ENCODE data around the gene PGM2.
A peak's percentile ranks its signal among the peaks of the same experiment; 100 is the strongest.

PGM2 gene

GRCh38 chr4:37860266-37860665, 33.8 kb downstream of the PGM2 start:
- no peak overlapping the region for H3K4me3 Mint-ChIP-seq
- H3K27ac Mint-ChIP-seq: no peak overlapping the region
- no peaks in the 10 kb centered on the region for H3K9me3 Mint-ChIP-seq
- H3K27me3 Mint-ChIP-seq (ENCODE audit: low read depth): no peaks in the 10 kb centered on the region
- peaks cover 18% of the 10 kb centered on the region for H3K36me3 Mint-ChIP-seq (ENCODE audit: low read depth)
- H3K4me1 Mint-ChIP-seq (ENCODE audit: low read depth): no peaks in the 10 kb centered on the region

- no peak overlapping the region for H3K4me3 Mint-ChIP-seq
- no peak overlapping the region for H3K27ac Mint-ChIP-seq
- no peaks in the 10 kb centered on the region for H3K9me3 Mint-ChIP-seq
- H3K36me3 Mint-ChIP-seq (ENCODE audit: low read depth): peaks cover 29% of the 10 kb centered on the region
- no peaks in the 10 kb centered on the region for H3K27me3 Mint-ChIP-seq (ENCODE audit: low read depth)
- no peaks in the 10 kb centered on the region for H3K4me1 Mint-ChIP-seq (ENCODE audit: low read depth)
These were observed 36.5 kb downstream of the PGM2 start for GRCh38 chr4:37862961-37863360.

GRCh38 chr4:37864786-37865185, 38.3 kb downstream of the PGM2 start:
- Mint-ChIP-seq H3K36me3 (ENCODE audit: low read depth) (peaks cover 29% of the 10 kb centered on the region), H3K4me1 (ENCODE audit: low read depth) (no peaks in the 10 kb centered on the region), H3K27me3 (ENCODE audit: low read depth) (no peaks in the 10 kb centered on the region), H3K9me3 (no peaks in the 10 kb centered on the region), H3K4me3 (no peak overlapping the region), H3K27ac (no peak overlapping the region)

- no peaks in the 10 kb centered on the region for H3K9me3 Mint-ChIP-seq
- no peaks in the 10 kb centered on the region for H3K27me3 Mint-ChIP-seq (ENCODE audit: low read depth)
- H3K4me1 Mint-ChIP-seq (ENCODE audit: low read depth): no peaks in the 10 kb centered on the region
- H3K36me3 Mint-ChIP-seq (ENCODE audit: low read depth): peaks cover 29% of the 10 kb centered on the region
- H3K4me3 Mint-ChIP-seq: no peak overlapping the region
- H3K27ac Mint-ChIP-seq: no peak overlapping the region
These were observed 39.0 kb downstream of the PGM2 start for GRCh38 chr4:37865450-37865849.

- Mint-ChIP-seq H3K4me1 (ENCODE audit: low read depth) (peaks cover 4% of the 10 kb centered on the region), H3K4me3 (no peak overlapping the region), H3K27me3 (ENCODE audit: low read depth) (no peaks in the 10 kb centered on the region), H3K27ac (no peak overlapping the region), H3K36me3 (ENCODE audit: low read depth) (peaks cover 23% of the 10 kb centered on the region), H3K9me3 (no peaks in the 10 kb centered on the region)
These were observed 40.6 kb downstream of the PGM2 start for GRCh38 chr4:37867102-37867501.

GRCh38 chr4:37868238-37868637, 41.8 kb downstream of the PGM2 start:
- no peaks in the 10 kb centered on the region for H3K9me3 Mint-ChIP-seq
- H3K36me3 Mint-ChIP-seq (ENCODE audit: low read depth): peaks cover 17% of the 10 kb centered on the region
- H3K27ac Mint-ChIP-seq: no peak overlapping the region
- no peak overlapping the region for H3K4me3 Mint-ChIP-seq
- peaks cover 10% of the 10 kb centered on the region for H3K4me1 Mint-ChIP-seq (ENCODE audit: low read depth)
- no peaks in the 10 kb centered on the region for H3K27me3 Mint-ChIP-seq (ENCODE audit: low read depth)

- H3K9me3 Mint-ChIP-seq: no peaks in the 10 kb centered on the region
- no peak overlapping the region for H3K4me3 Mint-ChIP-seq
- peak overlapping the region; percentile 45 for H3K27ac Mint-ChIP-seq
- H3K27me3 Mint-ChIP-seq (ENCODE audit: low read depth): no peaks in the 10 kb centered on the region
- peaks cover 10% of the 10 kb centered on the region for H3K4me1 Mint-ChIP-seq (ENCODE audit: low read depth)
- peaks cover 4% of the 10 kb centered on the region for H3K36me3 Mint-ChIP-seq (ENCODE audit: low read depth)
These were observed 46.0 kb downstream of the PGM2 start for GRCh38 chr4:37872310-37872988.

GRCh38 chr4:37873386-37873785, 46.9 kb downstream of the PGM2 start:
- Mint-ChIP-seq H3K4me1 (ENCODE audit: low read depth) (peaks cover 10% of the 10 kb centered on the region), H3K27me3 (ENCODE audit: low read depth) (no peaks in the 10 kb centered on the region), H3K36me3 (ENCODE audit: low read depth) (no peaks in the 10 kb centered on the region), H3K27ac (no peak overlapping the region), H3K9me3 (no peaks in the 10 kb centered on the region), H3K4me3 (no peak overlapping the region)

GRCh38 chr4:37876156-37876555, 49.7 kb downstream of the PGM2 start:
- H3K27me3 Mint-ChIP-seq (ENCODE audit: low read depth): no peaks in the 10 kb centered on the region
- no peaks in the 10 kb centered on the region for H3K9me3 Mint-ChIP-seq
- no peak overlapping the region for H3K4me3 Mint-ChIP-seq
- H3K27ac Mint-ChIP-seq: no peak overlapping the region
- peaks cover 10% of the 10 kb centered on the region for H3K4me1 Mint-ChIP-seq (ENCODE audit: low read depth)
- H3K36me3 Mint-ChIP-seq (ENCODE audit: low read depth): no peaks in the 10 kb centered on the region

GRCh38 chr4:37879365-37879764, 52.9 kb downstream of the PGM2 start:
- Mint-ChIP-seq H3K9me3 (no peaks in the 10 kb centered on the region), H3K27ac (no peak overlapping the region), H3K4me1 (ENCODE audit: low read depth) (no peaks in the 10 kb centered on the region), H3K36me3 (ENCODE audit: low read depth) (no peaks in the 10 kb centered on the region), H3K4me3 (no peak overlapping the region), H3K27me3 (ENCODE audit: low read depth) (peaks cover 15% of the 10 kb centered on the region)

GRCh38 chr4:37881811-37882210, 55.3 kb downstream of the PGM2 start:
- Mint-ChIP-seq H3K27me3 (ENCODE audit: low read depth) (peaks cover 24% of the 10 kb centered on the region), H3K4me3 (no peak overlapping the region), H3K9me3 (no peaks in the 10 kb centered on the region), H3K27ac (no peak overlapping the region), H3K4me1 (ENCODE audit: low read depth) (peaks cover 5% of the 10 kb centered on the region), H3K36me3 (ENCODE audit: low read depth) (no peaks in the 10 kb centered on the region)

- H3K4me1 Mint-ChIP-seq (ENCODE audit: low read depth): peaks cover 5% of the 10 kb centered on the region
- no peak overlapping the region for H3K27ac Mint-ChIP-seq
- peaks cover 27% of the 10 kb centered on the region for H3K27me3 Mint-ChIP-seq (ENCODE audit: low read depth)
- H3K36me3 Mint-ChIP-seq (ENCODE audit: low read depth): no peaks in the 10 kb centered on the region
- no peak overlapping the region for H3K4me3 Mint-ChIP-seq
- no peaks in the 10 kb centered on the region for H3K9me3 Mint-ChIP-seq
These were observed 56.3 kb downstream of the PGM2 start for GRCh38 chr4:37882665-37883296.

- Mint-ChIP-seq H3K4me3 (no peak overlapping the region), H3K27ac (no peak overlapping the region), H3K27me3 (ENCODE audit: low read depth) (peaks cover 34% of the 10 kb centered on the region)
These were observed 58.5 kb downstream of the PGM2 start for GRCh38 chr4:37884855-37885487.

GRCh38 chr4:37885496-37885895, 59.0 kb downstream of the PGM2 start:
- H3K9me3 Mint-ChIP-seq: no peaks in the 10 kb centered on the region
- no peaks in the 10 kb centered on the region for H3K36me3 Mint-ChIP-seq (ENCODE audit: low read depth)
- no peak overlapping the region for H3K4me3 Mint-ChIP-seq
- peaks cover 34% of the 10 kb centered on the region for H3K27me3 Mint-ChIP-seq (ENCODE audit: low read depth)
- peaks cover 16% of the 10 kb centered on the region for H3K4me1 Mint-ChIP-seq (ENCODE audit: low read depth)
- H3K27ac Mint-ChIP-seq: no peak overlapping the region

More at GRCh38 chr4:37884855-37885487, 58.5 kb downstream of the PGM2 start:
- Mint-ChIP-seq H3K36me3 (ENCODE audit: low read depth) (no peaks in the 10 kb centered on the region), H3K9me3 (no peaks in the 10 kb centered on the region), H3K4me1 (ENCODE audit: low read depth) (peaks cover 14% of the 10 kb centered on the region)

Measured in T-helper 1 cell treated with Interleukin-12 subunit alpha and Interleukin-12 subunit beta and Interleukin-4 antibody, amounts not matched to agents 30 μg/mL and 1 μg/mL, for 36 hours (primary cell).